ENCODE measurements around the gene RUNDC1. TPM values are rescaled to one million over a fixed set of nuclear protein-coding genes. Genes with fewer than 3 reads are reported as not detected.
A peak's percentile ranks its signal among the peaks of the same experiment; 100 is the strongest.
"Not testable (repeated sequence)": the region's sequence is repeated elsewhere in the genome, so short reads cannot be mapped to it uniquely, and the experiment has no call there.

RUNDC1 gene
- total RNA-seq, 2 donors from 2014 or later, result 15.7 to 21.9 TPM

DNA sequence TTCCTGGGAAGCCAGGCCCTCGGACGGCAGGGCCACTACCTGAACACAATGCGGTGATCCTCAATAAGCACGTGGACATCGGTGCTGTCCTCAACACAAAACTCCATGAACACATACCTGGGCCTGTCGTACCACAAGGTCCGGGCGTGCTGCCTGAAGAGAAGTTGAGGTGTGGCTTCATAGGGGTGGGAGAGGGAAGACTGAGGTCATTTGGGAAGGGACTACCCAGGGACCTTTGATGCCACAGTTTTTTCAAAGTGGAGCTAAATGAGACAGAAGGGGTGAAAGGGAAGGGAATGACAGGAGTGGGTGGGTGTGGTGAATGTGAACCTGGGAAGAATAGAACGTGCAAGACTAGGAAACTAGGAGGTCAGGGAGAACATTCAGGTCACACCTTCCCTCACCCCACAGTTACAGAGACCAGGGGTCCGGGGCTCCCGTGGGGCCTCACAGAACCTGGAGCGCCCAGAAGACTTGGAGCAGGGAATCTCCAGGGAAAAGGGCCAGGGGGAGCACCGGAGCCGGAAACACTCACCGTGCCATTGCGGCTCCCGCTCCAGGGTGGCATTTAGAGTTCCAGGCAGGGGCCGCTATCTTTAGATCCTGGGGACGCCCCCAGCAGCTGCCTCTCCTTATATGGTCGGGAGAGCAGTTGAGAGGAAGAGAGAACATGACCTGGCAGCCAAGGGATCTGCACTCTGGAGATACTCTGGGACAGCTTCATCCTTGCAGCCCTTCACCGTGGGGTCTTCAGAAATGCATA is 673 bp upstream of the RUNDC1 start, which contains the start of gene PTGES3L:
TSS of gene PTGES3L (minus strand) at position 570 of the 763 bp plus-strand sequence. CDS start at position 543, 27 bp downstream.
- Mint-ChIP-seq H3K4me1 (peaks cover 17% of the 10 kb centered on the region), H3K27me3 (no peaks in the 10 kb centered on the region), H3K36me3 (ENCODE audit: low read depth) (peaks cover 46% of the 10 kb centered on the region), H3K9me3 (no peaks in the 10 kb centered on the region), H3K4me3 (peak within 1 kb of the TSS; percentile 93), H3K27ac (peak within 1 kb of the TSS; percentile 95)
- peak; percentile 76 for ATAC-seq (replicated peaks)

- H3K27me3 Mint-ChIP-seq, result no peaks in the 10 kb centered on the region
- peak overlapping the region; percentile 95 for H3K27ac Mint-ChIP-seq
- peak; percentile 88 for ATAC-seq (replicated peaks)
- H3K4me1 Mint-ChIP-seq, result peaks cover 17% of the 10 kb centered on the region
- peak overlapping the region; percentile 93 for H3K4me3 Mint-ChIP-seq
- H3K36me3 Mint-ChIP-seq (ENCODE audit: low read depth), result peaks cover 58% of the 10 kb centered on the region
- H3K9me3 Mint-ChIP-seq, result no peaks in the 10 kb centered on the region
Measured at GRCh38 chr17:42980766-42981397, 517 bp downstream of the RUNDC1 start.

GRCh38 chr17:42982266-42982665 is 1.9 kb downstream of the RUNDC1 start:
- Mint-ChIP-seq H3K4me1 (peaks cover 17% of the 10 kb centered on the region), H3K36me3 (ENCODE audit: low read depth) (peaks cover 70% of the 10 kb centered on the region), H3K27me3 (no peaks in the 10 kb centered on the region), H3K27ac (no peak overlapping the region), H3K4me3 (peak overlapping the region; percentile 93), H3K9me3 (no peaks in the 10 kb centered on the region)
- no peak for ATAC-seq (replicated peaks)

DNA sequence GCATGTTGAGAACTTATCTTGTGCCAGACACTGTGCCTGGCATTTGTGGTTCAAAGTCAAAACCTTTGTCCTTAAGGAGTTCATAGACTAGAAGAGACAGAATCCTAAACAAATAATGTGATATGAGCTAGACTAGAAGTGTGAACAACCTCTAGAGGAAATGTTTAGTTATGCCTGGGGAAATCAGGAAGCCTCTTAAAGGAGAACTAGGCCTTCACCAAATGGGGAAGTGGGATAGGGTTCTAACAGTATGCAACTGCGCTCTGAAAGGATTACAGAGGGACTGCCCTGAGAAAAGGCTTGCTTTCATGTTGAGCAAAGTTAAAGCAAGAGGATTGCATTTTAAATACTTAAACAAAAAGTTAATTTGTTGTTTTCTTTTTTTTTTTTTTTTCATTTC is 4.9 kb downstream of the RUNDC1 start:
- no peak overlapping the region for H3K27ac Mint-ChIP-seq
- no peaks in the 10 kb centered on the region for H3K27me3 Mint-ChIP-seq
- peaks cover 11% of the 10 kb centered on the region for H3K4me1 Mint-ChIP-seq
- no peaks in the 10 kb centered on the region for H3K9me3 Mint-ChIP-seq
- H3K4me3 Mint-ChIP-seq, result no peak overlapping the region
- ATAC-seq (replicated peaks), result no peak
- H3K36me3 Mint-ChIP-seq (ENCODE audit: low read depth), result peaks cover 97% of the 10 kb centered on the region

- no peaks in the 10 kb centered on the region for H3K9me3 Mint-ChIP-seq
- H3K4me3 Mint-ChIP-seq, result no peak overlapping the region
- H3K4me1 Mint-ChIP-seq, result no peaks in the 10 kb centered on the region
- no peaks in the 10 kb centered on the region for H3K27me3 Mint-ChIP-seq
- peaks cover 99% of the 10 kb centered on the region for H3K36me3 Mint-ChIP-seq (ENCODE audit: low read depth)
- no peak for ATAC-seq (replicated peaks)
- H3K27ac Mint-ChIP-seq, result no peak overlapping the region
Measured at GRCh38 chr17:42989141-42989540, 8.8 kb downstream of the RUNDC1 start.

DNA sequence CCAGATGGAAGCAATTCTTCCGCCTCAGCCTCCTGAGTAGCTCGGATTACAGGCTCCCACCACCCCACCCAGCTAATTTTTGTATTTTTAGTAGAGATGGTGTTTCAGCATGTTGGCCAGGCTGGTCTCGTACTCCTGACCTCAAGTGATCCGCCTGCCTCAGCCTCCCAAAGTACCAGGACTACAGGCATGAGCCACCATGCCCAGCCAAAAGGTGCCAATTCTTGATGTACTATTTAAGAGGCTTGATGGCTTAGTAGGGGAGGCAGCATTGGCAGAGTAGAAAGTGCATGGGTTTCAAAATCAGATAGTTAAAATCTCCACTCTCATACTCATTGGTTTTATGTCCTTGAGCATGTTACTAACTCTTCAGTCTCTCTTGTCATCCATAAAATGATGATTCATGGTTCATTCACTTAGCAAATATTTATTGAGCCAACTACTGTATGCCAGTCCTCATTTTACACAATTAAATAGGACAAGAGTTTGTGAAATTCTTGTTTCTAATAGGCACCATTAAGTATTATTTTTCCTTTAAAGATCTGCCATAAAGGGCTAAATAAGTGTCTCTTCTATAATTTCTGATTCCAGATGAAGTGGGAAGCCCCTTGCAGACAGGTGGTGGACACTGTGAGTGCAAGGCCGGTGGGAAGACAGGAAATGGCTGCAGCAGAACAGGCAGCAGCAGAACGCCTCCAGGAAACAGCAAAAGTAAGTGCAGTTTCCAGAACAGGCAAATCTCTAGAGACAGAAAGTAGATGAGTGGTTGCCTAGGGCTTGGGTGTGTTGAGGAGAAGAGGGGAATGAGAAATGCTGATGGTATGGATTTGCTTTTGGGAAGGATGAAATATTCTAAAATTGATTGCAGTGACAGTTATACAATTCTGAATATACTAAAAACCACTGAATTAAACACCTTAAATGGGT is 9.6 kb downstream of the RUNDC1 start:
- peak overlapping the region; percentile 18 for H3K27ac Mint-ChIP-seq

DNA sequence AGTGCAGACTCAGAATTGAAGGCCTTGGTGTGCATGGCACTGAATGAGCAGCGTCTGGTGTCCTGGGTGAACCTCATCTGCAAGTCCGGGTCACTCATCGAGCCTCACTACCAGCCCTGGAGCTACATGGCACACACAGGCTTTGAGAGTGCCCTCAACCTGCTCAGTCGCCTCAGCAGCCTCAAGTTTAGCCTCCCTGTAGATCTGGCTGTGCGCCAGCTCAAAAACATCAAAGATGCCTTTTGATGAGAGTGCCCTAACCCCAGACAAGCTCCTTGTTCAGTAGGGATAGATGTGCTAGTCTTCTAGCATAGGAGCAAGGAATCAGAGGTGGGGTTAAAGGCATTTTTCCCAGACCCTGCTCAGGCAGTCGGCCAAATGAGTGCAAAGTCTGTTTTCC is 11.1 kb downstream of the RUNDC1 start:
- H3K4me1 Mint-ChIP-seq, result no peaks in the 10 kb centered on the region
- H3K36me3 Mint-ChIP-seq (ENCODE audit: low read depth), result peaks cover 91% of the 10 kb centered on the region
- H3K4me3 Mint-ChIP-seq, result no peak overlapping the region
- H3K27me3 Mint-ChIP-seq, result no peaks in the 10 kb centered on the region
- H3K9me3 Mint-ChIP-seq, result no peaks in the 10 kb centered on the region
- no peak for ATAC-seq (replicated peaks)
- H3K27ac Mint-ChIP-seq, result no peak overlapping the region

More for the DNA sequence above, 9.6 kb downstream of the RUNDC1 start:
- Mint-ChIP-seq H3K27me3 (no peaks in the 10 kb centered on the region), H3K4me3 (no peak overlapping the region), H3K36me3 (ENCODE audit: low read depth) (peaks cover 98% of the 10 kb centered on the region), H3K4me1 (no peaks in the 10 kb centered on the region), H3K9me3 (no peaks in the 10 kb centered on the region)
- no peak for ATAC-seq (replicated peaks)

DNA sequence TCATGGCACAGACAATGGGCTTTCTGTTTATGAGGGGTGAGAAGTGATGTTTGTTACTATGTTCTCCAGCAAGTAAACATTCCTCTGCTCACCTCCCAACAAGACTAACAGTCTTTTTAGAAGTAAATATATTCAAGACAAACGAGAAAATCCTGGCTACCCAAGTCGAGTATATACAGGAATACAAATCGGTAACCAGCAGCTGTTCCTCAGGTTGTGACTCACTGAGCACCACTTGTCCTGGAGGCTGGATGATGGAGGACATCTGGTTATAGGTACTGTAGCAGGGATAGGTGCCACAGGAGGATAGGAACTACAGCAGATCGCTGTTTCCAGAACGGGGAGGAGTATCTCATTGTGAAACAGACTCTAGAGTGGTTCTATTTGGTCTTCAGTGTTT is 12.5 kb downstream of the RUNDC1 start:
- ATAC-seq (replicated peaks), result no peak
- Mint-ChIP-seq H3K4me1 (peaks cover 2% of the 10 kb centered on the region), H3K27ac (no peak overlapping the region), H3K4me3 (no peak overlapping the region), H3K27me3 (no peaks in the 10 kb centered on the region), H3K36me3 (ENCODE audit: low read depth) (peaks cover 77% of the 10 kb centered on the region), H3K9me3 (no peaks in the 10 kb centered on the region)

GRCh38 chr17:42993913-42994312 is 13.5 kb downstream of the RUNDC1 start:
- not testable (repeated sequence) for ATAC-seq (replicated peaks); H3K27ac Mint-ChIP-seq; H3K9me3 Mint-ChIP-seq; H3K4me3 Mint-ChIP-seq; H3K27me3 Mint-ChIP-seq; H3K4me1 Mint-ChIP-seq
- peaks cover 74% of the 10 kb centered on the region for H3K36me3 Mint-ChIP-seq (ENCODE audit: low read depth)

GRCh38 chr17:42997390-42997983 is 17.1 kb downstream of the RUNDC1 start:
- no peak for ATAC-seq (replicated peaks)
- H3K27me3 Mint-ChIP-seq, result no peaks in the 10 kb centered on the region
- H3K9me3 Mint-ChIP-seq, result no peaks in the 10 kb centered on the region
- peaks cover 74% of the 10 kb centered on the region for H3K36me3 Mint-ChIP-seq (ENCODE audit: low read depth)
- H3K4me1 Mint-ChIP-seq, result peaks cover 4% of the 10 kb centered on the region
- H3K4me3 Mint-ChIP-seq, result peak overlapping the region; percentile 83
- H3K27ac Mint-ChIP-seq, result peak overlapping the region; percentile 93

GRCh38 chr17:42997984-42998938 is 17.9 kb downstream of the RUNDC1 start, which contains the start of gene RPL27:
Gene RPL27 (plus strand): TSS chr17:42998419. CDS start chr17:42998751, 332 bp downstream.
- no peaks in the 10 kb centered on the region for H3K27me3 Mint-ChIP-seq
- peak within 1 kb of the TSS; percentile 83 for H3K4me3 Mint-ChIP-seq
- no peaks in the 10 kb centered on the region for H3K9me3 Mint-ChIP-seq
- ATAC-seq (replicated peaks), result peak; percentile 97
- peaks cover 74% of the 10 kb centered on the region for H3K36me3 Mint-ChIP-seq (ENCODE audit: low read depth)
- H3K4me1 Mint-ChIP-seq, result peaks cover 4% of the 10 kb centered on the region
- H3K27ac Mint-ChIP-seq, result peak within 1 kb of the TSS; percentile 93

GRCh38 chr17:42999003-42999525 is 18.7 kb downstream of the RUNDC1 start:
- peak overlapping the region; percentile 83 for H3K4me3 Mint-ChIP-seq
- H3K9me3 Mint-ChIP-seq, result no peaks in the 10 kb centered on the region
- peaks cover 74% of the 10 kb centered on the region for H3K36me3 Mint-ChIP-seq (ENCODE audit: low read depth)
- ATAC-seq (replicated peaks), result no peak
- no peaks in the 10 kb centered on the region for H3K27me3 Mint-ChIP-seq
- peaks cover 4% of the 10 kb centered on the region for H3K4me1 Mint-ChIP-seq
- peak overlapping the region; percentile 93 for H3K27ac Mint-ChIP-seq

DNA sequence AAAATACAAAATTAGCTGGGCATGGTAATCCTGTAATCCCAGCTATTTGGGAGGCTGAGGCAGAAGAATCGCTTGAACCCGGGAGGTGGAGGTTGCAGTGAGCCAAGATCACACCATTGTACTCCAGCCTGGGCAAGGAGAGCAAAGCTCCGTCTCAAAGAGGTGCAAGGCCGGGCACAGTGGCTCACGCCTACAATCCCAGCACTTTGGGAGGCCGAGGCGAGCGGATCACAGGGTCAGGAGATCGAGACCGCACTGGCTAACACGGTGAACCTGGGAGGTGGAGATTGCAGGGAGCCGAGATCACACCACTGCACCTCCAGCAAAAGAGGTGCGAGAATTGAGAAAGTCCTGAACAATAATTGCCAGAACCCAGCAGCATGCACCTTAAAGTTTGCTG is 20.5 kb downstream of the RUNDC1 start:
- not testable (repeated sequence) for H3K9me3 Mint-ChIP-seq; H3K4me3 Mint-ChIP-seq; H3K4me1 Mint-ChIP-seq; H3K27me3 Mint-ChIP-seq; H3K27ac Mint-ChIP-seq; ATAC-seq (replicated peaks)
- peaks cover 69% of the 10 kb centered on the region for H3K36me3 Mint-ChIP-seq (ENCODE audit: low read depth)

Data from activated T-helper 17 cell treated with anti-CD3 and anti-CD28 coated beads, Interleukin-2, amount 50 U/mL, for 72 hours (primary cell).